NCI-H2107 treated with DMSO at 0.1 percent for 48 hours (cell line): ENCODE data around the gene HYCC1.

Source experiments
- DNase-seq: peaks from one replicate; lab custom pipeline; 2025; ENCODE audit not compliant: unreplicated experiment; lab: John Stamatoyannopoulos, UW

HYCC1 gene

DNA sequence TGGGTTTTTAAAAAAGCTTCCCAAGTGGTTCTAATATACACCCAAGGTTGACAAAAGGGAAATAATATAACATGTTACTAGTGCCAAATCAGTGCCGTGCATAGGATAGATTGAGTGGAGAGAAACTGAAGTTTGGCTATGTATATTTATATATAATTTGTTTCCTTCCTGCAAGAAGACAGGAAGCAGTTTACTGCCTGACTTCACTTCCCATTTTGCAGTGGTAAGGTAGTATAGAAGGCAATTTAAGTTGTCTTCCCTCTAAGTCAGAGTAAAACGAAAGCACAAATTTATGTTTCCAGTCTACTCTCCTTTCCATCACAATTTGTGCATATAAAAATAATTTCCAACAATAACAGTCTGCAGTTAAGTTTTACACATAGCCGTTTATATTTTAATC lies 3.4 kb upstream of the HYCC1 start:
- no peak for DNase-seq

DNA sequence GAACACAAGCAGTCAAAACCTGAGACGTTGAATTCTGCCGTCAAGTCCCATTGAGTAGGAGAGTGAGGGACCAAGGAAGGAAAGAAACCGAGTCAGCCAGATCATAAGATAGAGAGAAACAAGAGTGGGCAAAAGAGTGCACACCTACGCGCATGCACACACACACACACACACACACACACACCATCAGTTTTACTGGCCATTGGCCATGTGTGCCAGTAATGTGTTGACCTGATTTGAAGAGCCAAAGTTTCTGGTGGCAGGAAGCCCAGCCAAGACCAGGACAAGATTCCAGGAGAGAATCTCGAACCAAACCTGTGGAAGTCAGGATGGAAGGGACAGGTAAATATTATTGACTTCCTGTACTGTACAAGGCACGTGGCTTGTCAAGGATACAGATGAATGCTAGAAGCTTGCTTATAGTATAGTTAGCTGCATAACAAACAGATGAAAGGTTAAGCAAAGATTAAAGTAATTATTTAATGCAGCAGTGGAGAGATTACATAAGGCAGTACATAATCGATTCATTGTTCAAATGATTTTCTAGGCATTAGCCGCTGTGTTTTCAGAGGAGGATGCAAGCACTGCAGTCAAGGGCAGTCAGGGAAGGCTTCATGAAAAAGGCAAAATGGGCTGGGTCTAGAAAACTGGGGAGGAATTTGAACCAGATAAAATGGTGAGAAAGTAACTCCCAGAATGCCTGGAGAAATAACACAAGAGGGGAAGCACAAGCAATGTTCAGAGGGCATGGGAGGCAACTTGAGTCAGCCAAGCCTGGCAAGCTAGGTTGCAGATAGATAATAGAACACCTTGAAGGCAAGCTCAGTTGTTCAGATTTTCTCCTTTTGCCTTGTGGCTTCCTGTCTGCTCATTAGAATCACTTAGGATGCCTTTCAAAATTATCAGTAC lies 2.7 kb upstream of the HYCC1 start:
- DNase-seq: no peak

DNA sequence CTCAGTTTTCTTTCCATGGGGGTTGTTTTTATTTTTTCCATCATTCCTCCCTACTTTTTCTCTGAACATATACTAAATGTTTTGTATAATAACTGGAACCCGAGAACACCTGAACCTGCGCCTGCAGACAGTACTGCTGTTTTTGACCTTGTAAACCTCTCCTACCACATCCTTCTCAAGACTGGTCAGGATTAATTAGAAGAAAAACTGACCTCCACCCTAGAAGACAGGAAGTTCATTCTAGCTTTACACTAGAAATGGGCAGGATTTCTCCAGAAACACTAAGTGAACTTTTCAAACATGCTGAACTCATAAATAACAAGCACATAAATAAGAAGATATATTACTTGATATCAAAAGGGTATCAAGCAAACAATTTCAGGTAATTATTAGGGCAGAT lies 751 bp upstream of the HYCC1 start:
- DNase-seq: no peak

DNA sequence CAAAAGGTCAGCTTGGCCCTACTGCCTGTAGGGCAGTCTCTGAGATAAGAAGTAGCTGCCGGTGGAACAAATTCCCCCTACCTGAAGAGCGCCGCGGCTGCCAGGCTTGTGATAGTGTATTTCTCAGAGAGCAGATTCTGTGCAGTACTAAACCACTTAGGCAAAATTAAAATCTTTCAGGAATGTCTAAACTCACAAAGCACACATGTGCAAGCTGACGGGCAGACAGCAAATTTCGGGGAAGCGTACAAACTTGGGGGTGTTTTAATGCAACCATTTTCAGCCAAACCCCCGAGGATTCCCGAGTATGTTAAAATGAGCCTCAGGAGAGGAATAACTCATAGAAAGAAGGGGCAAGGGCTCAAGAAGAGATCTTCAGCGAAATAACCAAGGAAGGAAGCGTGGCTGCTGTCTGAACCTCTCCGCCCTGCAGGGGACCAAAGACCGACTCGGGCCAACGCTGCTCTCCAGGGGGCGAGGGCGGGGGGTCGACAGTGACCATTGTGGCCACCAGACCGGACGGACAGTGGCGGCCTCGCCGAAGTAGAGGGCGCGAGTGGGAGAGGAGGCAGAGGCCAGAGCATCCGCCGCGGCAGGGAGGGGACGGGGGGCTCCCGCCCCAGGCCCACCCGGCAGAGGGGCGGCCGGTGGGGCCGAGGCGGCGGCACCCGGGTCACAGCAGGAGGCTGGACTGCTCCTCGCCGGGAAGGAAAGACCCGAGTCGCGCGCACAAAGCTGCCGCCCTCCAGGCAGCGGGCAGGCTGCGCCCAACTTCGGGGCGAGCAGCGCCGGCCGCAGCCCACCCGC lies 819 bp downstream of the HYCC1 start:
- peak; percentile 31 for DNase-seq

DNA sequence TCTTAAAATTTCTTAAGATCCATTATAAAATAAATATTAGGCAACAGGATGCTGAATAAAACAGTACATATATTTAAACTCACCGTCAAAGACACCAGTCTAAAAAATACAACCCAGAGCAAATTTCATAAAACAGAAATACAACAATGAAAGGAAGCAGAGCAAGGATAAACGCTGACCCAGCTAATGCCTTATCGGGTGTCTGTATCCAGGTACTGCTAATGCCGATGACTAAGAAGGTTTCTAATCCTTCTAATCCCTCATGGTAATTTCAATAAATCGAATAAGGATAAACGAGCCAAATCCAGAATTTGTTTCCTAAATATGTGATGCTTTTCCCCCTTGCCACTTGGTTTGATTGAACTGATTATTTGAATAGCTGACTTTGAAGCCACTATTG lies 1.7 kb downstream of the HYCC1 start:
- no peak for DNase-seq

DNA sequence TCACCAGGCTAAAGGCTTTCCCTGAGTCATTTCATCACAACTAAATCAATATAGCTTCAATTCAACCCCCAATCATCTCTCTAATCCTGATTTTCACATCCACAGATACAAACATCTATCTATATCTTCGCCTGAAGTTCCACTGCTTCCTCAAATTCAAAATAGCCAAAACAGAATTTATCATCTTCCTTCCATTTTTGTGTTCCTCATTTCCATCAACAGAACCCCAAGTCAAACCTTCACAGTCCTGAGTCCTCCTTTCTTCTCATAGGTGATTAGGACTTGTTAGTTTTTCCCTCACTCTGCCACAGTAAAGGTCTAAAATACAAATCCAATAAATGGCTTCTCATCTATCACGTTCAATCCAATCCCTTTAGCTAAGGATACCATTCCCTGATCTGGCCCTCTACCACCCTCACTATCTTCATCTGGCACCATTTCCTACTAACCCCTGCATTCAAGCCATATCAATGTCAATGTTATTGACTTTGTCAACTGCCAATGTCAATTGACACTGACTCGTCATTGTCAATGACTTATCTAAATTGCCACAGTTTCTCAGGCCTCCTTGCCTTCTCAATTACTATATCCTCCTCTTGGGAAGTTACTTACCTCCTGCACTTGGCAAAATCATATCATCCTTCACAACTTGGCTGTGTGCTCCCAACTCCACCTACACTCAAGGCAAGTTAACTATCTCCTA lies 2.6 kb downstream of the HYCC1 start:
- no peak for DNase-seq

DNA sequence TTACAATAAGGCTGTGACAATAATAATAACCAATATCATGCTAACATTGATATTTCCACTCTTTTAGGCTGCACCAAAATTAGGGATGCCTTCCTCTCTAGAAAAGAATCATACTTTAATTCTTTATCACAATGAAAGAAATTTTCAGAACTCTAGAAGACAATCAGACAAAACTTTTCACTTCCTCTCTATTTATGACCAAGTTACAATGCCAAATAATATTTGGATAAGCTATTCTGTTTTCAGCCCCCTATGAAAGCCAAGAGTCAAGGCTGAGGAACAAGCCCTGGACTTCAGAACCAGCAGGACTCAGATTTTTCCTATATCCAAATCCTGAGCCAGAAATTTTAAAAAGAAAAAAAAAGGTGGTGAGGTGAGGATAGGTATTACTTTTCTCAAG lies 4.6 kb downstream of the HYCC1 start:
- DNase-seq: no peak

DNA sequence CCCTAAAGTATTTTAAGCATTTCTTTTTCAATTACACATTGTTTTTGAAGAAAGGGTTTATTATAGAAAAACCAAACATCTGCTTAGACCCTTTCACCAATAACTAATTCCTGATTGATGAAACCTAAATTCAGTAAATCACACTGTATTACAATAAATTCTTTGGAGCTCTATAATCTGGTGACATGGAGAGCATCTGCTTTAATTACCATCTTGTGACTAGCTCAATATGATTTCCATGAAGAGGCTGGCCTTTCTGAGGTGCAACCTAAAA lies 9.7 kb downstream of the HYCC1 start:
- no peak for DNase-seq

DNA sequence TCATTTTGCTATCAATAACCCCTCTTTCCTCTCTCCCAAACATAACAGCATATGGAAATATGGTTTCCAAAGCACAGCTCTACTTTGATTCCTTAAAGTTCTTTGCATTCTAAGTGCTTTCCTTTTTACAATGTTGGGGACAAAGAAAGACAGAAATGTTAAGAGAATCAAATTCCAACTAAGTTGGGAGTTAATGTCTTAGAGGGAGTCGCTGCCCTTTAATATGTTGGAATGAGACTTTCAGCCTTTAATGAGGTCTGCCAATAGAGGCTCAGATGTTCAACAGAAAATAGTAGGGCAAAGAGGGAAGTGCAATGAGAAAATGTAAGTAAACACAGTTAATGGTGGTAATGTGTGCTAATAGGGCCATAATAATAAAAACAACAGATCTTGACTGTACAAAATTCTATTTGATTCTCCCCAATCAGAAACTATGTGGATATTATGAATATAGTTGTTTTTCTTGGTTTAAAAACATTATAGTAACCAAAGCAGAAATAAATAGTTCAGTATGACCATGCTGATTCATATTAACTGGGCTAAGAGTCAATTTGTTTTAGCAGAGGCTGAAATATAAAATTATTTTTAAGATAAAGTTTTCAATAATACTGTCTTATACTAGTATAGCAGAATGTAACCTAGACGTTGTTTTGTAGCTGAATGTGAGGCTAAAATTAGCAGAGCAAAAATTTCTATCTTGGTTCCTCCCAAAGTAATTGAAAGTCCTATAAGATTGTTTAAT lies 10.3 kb downstream of the HYCC1 start:
- DNase-seq: no peak

DNA sequence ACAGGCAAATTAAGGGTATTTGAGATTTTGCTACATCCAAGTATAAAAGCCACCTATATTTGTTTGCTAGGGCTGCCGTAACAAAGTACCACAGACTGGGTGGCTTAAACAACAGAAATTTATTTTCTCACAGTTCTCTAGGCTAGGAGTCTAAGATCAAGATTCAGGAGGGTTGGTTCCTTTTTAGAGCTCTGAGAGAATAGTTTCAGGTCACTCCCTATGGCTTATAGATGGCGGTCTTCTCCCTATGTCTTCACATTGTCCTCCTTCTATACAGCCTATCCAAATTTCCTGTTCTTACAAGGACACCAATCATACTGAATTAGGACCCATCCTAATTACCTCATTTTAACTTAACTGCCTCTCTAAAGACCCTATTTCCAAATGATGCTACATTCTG lies 11.2 kb downstream of the HYCC1 start:
- DNase-seq: no peak

DNA sequence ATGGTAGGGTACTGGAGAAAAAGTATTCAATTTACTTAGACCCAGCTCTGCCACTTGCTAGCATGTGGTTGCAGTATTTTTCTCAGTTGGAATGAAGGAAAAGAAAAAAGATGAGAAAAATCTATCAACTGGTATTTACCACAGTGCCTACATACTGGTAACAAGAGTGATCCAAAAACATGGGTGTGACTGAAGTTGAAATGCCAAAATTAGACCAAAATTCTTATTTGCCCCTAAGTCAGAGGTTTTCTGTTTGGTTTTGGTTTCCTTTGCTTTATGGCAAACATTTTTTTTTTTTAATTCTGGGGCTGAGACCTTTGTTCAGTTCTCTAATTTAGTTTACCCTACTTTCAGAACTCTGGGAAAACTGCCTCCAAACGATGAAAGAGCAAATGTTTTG lies 12.3 kb downstream of the HYCC1 start:
- no peak for DNase-seq

DNA sequence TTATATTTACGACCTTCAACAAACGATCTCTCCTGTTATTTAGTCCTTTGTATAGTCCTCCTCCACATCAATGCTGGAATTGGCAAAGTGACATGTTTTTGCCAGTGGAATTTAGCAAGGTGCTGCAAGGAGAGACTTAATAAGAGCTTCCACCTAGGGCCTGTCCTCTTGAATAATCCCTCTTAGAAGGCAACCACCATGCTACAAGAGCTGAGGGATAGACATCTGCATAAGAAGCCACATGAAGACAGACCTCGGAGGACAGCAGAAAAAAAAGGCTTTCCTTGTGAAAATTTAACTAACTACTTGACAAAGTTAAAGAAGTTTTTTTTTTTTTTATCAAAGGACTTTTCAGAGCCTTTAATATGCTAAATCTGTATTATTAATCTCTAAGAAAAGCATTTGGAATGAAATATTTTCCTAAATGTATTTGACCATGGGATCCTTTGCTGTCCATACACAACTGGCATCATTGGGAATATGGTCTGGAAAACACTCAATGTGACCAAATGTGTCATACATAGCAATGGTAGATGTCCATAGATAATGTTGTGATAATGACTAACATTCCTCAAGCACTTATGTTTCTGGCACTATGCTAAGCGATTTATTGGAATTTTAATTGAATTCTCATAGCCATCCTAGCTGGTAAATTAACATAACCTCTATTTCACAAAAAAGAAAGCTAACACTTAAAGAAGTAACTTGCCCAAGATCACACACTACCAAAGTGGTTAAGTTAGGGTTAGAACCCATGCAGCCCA lies 13.2 kb downstream of the HYCC1 start:
- DNase-seq: no peak

DNA sequence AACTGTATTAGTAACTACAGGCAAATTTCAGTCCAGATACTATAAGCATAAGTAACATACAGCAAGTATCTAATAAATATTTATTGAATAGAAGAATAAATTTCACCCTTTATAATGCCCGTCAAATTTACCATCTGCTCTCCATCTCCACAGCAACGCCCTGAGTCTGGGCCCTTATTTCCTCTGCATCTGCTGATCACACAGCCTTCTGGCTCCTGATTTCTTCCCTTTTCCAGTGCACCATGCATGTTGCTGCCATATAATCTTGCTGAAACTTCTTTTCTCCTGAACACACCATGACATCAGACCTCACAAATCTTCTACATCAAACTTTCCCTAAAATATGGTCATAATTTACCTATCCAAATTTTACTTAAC lies 15.4 kb downstream of the HYCC1 start:
- no peak for DNase-seq

DNA sequence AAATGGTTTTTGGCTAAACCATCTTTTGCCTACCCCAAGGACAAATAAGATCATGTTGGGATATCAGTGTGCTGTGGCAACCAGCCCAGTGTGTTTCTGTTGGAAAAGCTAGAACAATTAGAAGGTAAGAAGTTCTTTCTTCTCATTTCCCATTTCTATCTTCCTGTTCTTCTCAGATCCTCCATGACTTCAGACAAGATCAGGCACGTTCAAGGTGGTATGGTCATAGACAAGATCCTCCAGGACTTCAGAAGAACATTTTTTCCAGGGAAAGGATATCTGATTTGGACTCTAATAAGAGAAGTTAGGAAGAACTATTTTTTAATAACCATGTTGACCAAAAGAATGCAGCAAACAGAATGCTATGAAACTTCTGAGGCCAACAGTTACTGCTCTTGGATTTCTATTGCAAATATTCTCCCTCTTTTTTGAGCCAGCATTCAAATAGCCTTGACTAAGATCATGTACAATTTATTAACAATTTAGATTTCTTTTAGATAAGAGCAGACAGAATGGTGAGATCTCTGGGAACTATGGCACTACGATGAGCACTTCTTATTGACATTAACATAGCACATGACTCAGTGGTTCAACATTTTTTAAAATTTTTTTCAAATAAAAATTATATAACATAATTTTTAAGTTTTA lies 15.9 kb downstream of the HYCC1 start:
- DNase-seq: no peak

DNA sequence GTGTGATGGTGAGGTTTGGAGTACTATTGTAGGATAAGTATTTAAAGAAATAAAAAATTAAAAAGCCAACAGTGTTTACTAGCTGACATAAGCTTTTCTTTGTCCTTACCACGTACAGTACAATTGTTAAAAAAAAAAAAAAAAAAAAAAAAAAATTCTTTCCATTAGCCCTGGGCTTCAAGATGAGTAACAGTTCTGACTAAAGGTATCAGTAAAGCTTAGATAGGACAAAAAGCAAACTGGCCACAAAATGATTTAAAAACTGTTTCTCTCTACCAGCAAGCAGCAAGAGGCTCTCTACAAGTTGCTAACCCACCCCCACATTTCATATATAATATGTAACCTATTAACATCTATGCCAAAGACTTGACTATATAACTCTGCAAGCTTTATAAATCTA lies 17.5 kb downstream of the HYCC1 start:
- DNase-seq: no peak

DNA sequence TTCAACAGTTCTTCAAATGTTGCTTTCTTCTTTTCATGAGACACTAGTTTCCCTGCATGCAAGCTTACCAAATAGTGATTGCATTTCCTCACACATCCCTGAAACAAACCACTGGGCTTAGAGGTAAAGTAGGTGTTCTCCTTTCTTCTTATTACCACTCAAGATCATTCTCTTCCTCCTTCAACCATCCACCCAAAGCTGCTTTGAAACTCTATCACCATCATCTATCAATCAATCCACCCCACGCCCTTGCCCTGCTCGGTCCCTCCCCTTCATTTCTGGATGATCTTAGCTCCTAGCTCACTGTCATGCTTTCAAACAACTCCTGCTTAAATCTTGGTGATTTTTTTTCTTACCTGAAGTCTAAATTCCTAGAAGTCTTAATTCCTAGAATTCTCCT lies 18.9 kb downstream of the HYCC1 start:
- no peak for DNase-seq

DNA sequence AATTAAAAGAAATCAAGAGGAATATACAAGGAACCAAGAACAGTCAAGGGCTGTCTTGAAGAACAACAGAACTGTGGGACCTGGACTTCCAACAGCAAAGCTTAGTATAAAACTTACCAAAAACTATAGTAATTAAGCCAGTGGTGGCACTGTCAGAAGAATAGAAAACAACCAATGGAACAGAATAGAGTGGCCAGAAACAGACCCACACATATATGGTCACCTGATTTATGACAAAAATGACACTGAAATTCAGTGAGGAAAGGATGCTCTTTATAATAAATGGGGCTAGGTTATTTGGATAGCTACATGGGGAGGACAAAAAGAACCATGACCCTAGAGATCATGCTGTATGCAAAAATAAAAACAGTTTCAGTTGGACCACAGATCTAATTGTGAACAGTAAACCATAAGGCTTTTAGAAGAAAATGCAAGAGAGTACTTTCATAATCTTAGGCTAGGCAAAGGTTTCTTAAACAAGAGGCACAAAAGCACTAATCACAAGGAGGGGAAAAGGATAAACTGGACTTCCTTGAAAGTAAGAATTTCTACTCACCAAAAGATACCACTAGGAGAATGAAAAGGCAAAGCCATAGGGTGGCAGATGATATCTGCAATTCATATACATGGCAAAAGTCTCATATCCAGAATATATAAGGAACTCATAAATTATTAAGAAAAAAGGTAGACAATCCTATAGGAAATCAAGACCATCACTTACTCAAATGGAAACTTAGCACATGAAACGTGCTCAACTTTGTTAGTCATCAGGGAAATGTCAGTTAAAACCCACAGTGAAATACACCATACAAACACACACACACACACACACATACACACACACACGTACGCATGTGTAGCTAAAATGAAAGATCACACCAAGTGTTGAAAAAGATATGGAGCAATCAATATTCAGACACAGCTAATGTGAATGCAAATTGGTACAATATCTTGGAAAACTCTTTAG lies 20.8 kb downstream of the HYCC1 start:
- DNase-seq: no peak

DNA sequence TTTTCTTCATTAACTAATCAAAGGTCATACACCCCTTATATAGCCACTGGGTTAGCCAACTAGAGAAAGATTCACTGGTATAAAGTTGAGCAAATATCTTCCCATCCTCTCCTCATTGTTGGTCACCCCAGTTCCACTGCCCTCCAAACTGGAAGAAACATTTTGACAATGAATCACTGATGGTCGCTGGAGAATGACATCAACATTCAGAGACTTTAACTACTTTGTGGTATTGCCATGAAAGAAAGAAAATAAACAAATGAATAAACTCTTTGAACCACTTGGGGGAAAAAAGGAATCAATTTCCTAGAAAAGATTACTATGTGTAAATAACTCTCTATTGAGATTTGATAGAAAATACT lies 23.4 kb downstream of the HYCC1 start:
- DNase-seq: no peak
